Fibroblast of pulmonary artery (primary cell): Measurements from ENCODE around the gene KIAA1549.
A peak's percentile ranks its signal among the peaks of the same experiment; 100 is the strongest.

Experiments used
- DNase-seq: peaks from one replicate; pipeline ENCODE4 v3.0.0-alpha.2; 2010; ENCODE audit warnings: low read depth
- H3K4me3 ChIP-seq: replicated peaks from 2 replicates; pipeline ENCODE4 v1.5.1; 2011; ENCODE audit warnings: low read depth, mild to moderate bottlenecking, control low read depth, low read length, moderate library complexity
- CTCF ChIP-seq: IDR thresholded peaks from 2 replicates; pipeline ENCODE4 v1.5.1; 2011; ENCODE audit warnings: mild to moderate bottlenecking, control low read depth, low read length, inconsistent platforms; ENCODE audit errors: missing control alignments

KIAA1549 gene

GRCh38 chr7:138866353-138866752, 114.8 kb downstream of the KIAA1549 start:
- no peak for TF ChIP-seq CTCF
- no peak for DNase-seq
- H3K4me3 ChIP-seq = no peak overlapping the region

DNA sequence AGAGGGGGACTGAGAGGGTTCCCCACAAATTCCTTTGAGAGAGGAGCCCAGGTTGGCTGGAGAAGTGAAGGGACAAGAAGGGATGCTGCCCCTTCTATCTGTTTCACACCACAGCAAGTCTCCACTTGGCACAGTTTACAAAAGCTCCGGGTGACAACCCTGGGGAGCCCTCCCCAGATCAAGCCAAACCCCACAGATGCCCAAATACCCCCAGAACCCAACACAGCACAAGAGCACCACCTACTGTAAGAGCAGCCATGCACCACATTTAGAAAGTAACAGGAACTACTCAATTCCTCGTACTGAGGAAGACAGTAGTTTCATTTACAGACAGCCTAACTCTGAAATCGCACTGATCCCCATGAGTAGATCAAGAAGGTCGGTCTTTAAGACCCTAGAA, 115.3 kb downstream of the KIAA1549 start:
- DNase-seq = peak; percentile 16
- H3K4me3 ChIP-seq = no peak overlapping the region
- TF ChIP-seq CTCF = peak; percentile 39

- peak; percentile 91 for DNase-seq
- no peak overlapping the region for H3K4me3 ChIP-seq
- TF ChIP-seq CTCF = no peak
Measured at GRCh38 chr7:138864667-138865066, 116.5 kb downstream of the KIAA1549 start.

DNA sequence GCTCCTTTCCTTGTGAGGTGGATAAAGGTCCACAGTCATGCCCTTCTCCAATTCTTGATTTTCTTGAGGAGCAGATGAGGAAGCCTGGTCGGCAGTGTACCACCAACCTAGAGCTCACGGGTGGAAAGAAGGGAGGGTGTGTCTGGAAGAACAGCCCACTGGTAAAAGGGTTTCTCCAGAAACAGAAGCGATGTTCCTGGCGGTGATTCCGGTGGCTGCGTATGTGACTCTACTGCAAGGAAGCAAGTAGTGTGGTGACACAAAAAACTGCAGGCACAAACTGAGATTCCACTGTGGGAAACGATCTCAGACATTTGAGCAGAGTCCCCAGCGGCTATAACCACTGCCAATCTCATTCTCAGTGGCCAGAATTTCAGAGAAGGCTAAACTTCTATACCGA, 117.3 kb downstream of the KIAA1549 start:
- no peak for TF ChIP-seq CTCF
- no peak overlapping the region for H3K4me3 ChIP-seq
- no peak for DNase-seq

- TF ChIP-seq CTCF = no peak
- no peak for DNase-seq
- H3K4me3 ChIP-seq = no peak overlapping the region
Measured at GRCh38 chr7:138861051-138861450, 120.1 kb downstream of the KIAA1549 start.

DNA sequence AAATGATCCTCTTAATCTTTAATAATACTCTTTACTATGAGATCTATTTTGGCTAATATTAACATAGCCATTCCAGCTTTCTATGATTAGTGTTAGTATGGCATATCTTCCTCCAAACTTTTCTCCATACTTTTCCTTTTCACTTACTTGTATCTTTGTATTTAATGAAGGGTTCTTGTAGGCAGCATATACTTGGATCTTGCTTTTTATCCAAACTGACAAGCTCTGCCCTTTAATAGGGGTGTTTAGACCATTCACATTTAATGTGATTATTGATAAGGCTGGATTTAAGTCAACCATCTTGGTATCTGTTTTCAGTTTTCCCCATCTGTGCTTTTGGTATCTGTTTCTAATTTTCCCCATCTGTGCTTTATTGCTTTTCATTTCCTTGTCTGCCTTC, 123.5 kb downstream of the KIAA1549 start:
- no peak overlapping the region for H3K4me3 ChIP-seq
- no peak for DNase-seq
- TF ChIP-seq CTCF = no peak

DNA sequence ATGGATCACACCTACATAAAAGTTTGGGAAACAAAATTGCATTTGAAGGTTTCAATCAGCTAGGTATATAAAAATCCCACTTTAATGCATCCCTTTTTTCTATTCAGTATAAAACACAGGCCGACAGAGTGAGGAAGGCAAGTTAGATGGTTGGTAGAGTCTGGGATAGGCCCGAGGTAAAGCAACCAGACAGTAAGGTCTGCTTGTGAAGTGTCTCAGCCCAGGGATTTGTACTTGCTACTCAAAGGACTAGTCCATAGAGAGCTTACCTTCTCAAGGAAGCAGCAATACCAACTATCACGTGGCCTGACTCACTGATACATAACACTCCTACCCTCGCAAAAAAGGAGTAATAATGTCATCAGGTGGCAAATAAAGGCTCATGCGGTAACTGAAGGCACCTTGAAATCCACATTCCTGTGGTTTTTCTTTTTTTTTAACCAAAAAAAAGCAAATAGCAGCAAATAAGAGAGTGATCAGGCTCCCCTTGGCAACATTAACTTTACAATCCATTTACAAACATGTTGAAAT, 127.0 kb downstream of the KIAA1549 start:
- no peak for DNase-seq
- no peak for TF ChIP-seq CTCF
- no peak overlapping the region for H3K4me3 ChIP-seq
